PFSK-1 (cell line): ENCODE measurements around the gene GAGE2A.

Experiments used
- FOXP2 ChIP-seq: optimal IDR thresholded peaks from 2 replicates; pipeline ENCODE3; 2011; ENCODE audit warnings: borderline replicate concordance, control low read depth, inconsistent platforms; ENCODE audit not compliant: insufficient read depth; ENCODE audit errors: extremely low read length, extremely low read depth
- POLR2AphosphoS5 ChIP-seq: IDR thresholded peaks from 2 replicates; pipeline ENCODE4 v1.6.1; 2012; ENCODE audit warnings: low read depth, mild to moderate bottlenecking, control low read depth, low read length, moderate library complexity
- REST ChIP-seq, 2 experiments: IDR thresholded peaks; 2 replicates each; pipeline versions ENCODE4 v1.6.1 to v1.8.0; 2011 to 2012; ENCODE audit warnings: low read depth in 2 of 2, low read length in 2 of 2, control low read depth in 1 of 2, inconsistent platforms in 1 of 2, mild to moderate bottlenecking in 1 of 2, moderate library complexity in 1 of 2; ENCODE audit not compliant: insufficient read depth in 1 of 2
- SIN3A ChIP-seq: IDR thresholded peaks from 2 replicates; pipeline ENCODE4 v1.6.1; 2012; ENCODE audit warnings: mild to moderate bottlenecking, low read length, moderate library complexity, borderline replicate concordance; ENCODE audit not compliant: insufficient read depth
- TAF1 ChIP-seq: IDR thresholded peaks from 2 replicates; pipeline ENCODE4 v1.6.1; 2012; ENCODE audit warnings: low read length, control low read depth, borderline replicate concordance; ENCODE audit not compliant: insufficient read depth

The GAGE2A gene

GRCh38 chrX:49644991-49645637 is 55.8 kb downstream of the GAGE2A start:
- TF ChIP-seq FOXP2 (no peak), TAF1 (no peak), REST (IDR thresholded peaks at IDR 0.05; ENCODE audit: insufficient read depth in 1 of 2, low read depth in 2 of 2, low read length in 2 of 2) (no peak), SIN3A (no peak), POLR2AphosphoS5 (no peak)
